CD4-positive, alpha-beta T cell treated with Interleukin-4 for 1 hour (primary cell): ENCODE results near the gene CDKN1A.
"Not testable (repeated sequence)": the region's sequence is repeated elsewhere in the genome, so short reads cannot be mapped to it uniquely, and the experiment has no call there.

Experiments used
- DNase-seq, 2 donors: peaks; one replicate each; pipeline ENCODE4 v3.0.0-alpha.2; 2020 to 2022

The CDKN1A gene

GRCh38 chr6:36678488-36679042 is at the start of gene CDKN1A:
TSS of gene CDKN1A (plus strand) at chr6:36678714. CDS start at chr6:36684102, 5,388 bp downstream.
- DNase-seq, result peak; percentile 80 to 86

- no peak for DNase-seq
Observed at GRCh38 chr6:36629784-36630183, 48.7 kb upstream of the CDKN1A start.

DNA sequence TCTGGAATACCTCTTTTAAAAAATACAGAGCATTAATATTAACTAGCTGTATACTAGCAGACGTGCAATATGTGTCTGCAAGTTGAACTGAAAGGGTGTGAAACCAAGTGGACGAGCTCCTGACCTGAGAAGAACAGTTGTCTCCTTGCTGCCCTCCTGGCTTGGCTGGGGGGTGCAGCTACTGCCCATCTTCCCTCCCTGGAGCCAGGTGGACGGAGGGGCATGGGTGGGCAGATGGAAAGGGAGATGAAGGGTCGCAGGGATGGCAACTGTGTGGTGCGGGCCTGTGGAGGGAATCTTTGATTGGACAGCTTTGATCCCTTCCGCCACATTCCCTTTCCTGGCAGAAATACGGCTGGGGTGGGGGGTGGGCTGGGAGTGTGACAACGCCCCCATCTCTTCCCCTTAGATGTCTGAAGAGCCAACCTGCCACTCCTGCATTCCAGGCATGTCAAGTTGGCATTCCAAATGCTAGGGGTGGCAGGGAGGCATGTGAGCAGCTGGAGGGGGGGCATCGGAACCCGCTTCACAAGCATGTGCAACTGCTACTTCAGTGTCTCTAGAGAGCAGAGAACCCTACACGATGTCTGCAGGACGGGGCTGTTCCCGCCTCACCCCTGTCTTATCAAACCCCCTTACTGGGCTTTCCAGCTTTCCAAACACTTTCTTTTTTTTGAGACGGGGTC is 47.0 kb upstream of the CDKN1A start:
- no peak for DNase-seq

GRCh38 chr6:36633370-36633769 is 45.1 kb upstream of the CDKN1A start:
- DNase-seq, result no peak

DNA sequence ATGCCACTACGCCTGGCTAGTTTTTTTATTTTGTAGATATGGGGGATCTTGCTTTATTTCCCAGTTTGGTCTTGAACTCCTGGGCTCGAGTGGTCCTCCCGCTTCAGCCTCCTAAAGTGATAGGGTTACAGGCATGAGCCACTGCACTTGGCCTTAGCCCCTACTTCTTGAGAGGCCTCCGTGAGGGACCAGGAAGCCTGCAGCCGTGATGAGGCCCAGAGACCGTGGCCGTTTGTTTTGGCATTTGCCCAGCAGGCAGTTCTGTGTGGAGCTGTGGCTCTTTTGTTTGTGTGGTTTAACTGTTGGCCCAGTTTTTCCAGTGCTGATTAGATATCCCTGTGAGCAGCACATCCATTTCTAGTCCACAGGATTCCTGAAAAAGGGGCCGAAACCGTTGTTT is 44.6 kb upstream of the CDKN1A start:
- no peak for DNase-seq

GRCh38 chr6:36634317-36635108 is 44.0 kb upstream of the CDKN1A start:
- DNase-seq, result no peak

DNA sequence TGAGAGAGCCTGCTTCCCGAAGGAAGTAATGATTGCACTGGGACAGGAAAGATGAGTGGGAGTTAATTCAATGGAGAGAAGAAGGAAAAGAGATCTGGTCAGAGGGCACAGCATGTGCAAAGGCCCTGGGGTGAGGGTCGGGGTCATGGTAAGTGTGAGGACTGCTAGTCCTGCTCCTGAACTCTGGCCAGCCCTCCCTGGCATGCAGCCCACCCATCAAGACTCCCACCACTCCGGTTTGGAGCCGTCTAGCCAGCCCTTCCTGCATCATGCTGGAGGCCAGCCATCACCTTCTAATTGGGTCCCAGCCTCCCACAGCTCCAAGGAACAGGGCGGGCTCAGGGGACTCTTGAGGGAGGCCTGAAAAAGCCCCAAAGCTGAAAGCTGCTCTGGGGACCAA is 42.2 kb upstream of the CDKN1A start:
- DNase-seq, result no peak

DNA sequence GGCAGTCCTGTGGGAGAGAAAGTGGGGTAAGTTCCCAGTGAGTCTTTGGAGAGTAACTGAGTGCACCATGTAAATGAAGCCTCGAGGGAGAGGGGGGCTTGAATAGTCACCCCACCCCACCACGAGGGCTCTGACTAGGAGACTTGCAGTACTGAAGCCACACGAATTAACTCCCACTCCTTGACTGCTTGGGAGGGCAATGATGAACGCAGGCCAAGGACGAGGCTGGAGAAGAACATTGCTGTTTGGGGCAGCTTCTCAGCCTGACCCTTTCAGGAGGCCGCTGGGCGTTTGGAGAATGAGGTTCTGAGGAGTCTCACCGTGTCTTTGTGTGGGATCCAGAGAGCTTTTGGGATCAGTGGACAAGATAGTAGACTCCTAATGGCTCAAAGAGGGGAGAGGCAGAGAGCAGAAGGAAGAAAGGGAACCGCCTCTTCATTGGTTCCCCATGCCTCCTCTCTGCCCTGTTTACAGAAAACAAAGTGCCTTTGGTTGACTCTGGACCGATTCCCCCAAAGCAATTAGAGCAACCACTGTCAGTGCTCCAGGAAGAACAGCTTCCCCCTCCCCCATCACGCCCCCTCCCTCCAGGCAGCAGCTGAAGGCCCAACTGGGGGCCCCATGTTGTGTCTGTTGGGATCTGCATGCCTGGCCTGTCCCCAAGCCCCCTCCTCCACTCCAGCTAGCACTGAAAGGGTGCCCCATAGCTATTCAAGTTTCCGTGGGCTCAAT is 41.7 kb upstream of the CDKN1A start:
- DNase-seq, result no peak

- DNase-seq, result no peak
Observed at GRCh38 chr6:36638579-36638978, 39.9 kb upstream of the CDKN1A start.

DNA sequence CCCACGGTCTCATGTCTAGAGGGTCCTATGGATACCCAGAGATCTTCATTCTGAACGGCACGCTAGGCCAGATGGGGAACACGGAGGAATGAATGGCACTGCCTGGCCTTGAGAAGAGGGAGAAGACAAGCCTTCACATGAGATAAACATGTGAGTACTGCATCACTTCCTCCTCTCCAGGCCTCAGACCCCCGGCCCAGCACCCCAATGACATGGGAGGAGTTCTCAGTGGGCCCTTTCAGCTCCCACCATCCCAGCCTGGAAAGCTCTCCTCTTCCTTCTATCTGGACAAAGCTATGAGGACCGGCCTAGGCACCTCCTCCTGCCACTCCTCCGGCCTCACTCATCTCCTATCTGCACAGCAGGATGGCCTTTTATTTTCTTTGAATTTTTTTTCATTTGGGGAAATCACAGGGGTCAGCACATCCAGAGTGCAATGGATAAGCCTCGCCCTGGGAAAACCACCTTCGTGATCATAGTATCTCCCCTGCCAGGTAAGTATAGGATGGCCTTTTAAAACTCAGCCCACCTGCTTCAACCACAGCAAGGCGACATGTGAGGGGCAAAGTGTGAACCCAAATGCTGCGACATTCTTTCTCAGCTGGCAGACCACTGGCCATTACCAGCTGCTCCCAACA is 39.2 kb upstream of the CDKN1A start:
- no peak for DNase-seq

GRCh38 chr6:36641543-36641942 is 37.0 kb upstream of the CDKN1A start:
- no peak for DNase-seq

- no peak for DNase-seq
Observed at GRCh38 chr6:36642913-36643817, 35.3 kb upstream of the CDKN1A start.

DNA sequence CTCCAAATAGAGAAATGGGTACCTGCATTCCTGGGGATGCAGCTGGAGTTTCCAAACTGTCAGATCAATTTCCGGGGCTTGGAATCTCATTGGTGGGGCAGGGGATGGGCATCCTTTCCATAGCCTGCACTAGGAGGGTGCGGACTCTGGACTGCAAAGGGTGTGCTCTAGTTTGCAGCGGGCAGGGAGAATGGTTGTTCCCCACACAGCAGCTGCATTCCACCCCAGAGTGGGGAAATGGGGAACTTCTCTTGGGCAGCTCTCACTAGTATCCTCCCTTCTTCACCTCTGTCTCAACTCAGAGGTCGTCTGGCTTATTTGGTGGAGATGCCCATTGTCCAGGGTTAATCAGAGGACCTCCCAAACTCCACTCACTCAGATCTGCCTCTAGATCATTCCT is 34.5 kb upstream of the CDKN1A start:
- no peak for DNase-seq

GRCh38 chr6:36649086-36649485 is 29.4 kb upstream of the CDKN1A start:
- DNase-seq, result no peak

GRCh38 chr6:36649701-36650484 is 28.6 kb upstream of the CDKN1A start:
- DNase-seq, result no peak

DNA sequence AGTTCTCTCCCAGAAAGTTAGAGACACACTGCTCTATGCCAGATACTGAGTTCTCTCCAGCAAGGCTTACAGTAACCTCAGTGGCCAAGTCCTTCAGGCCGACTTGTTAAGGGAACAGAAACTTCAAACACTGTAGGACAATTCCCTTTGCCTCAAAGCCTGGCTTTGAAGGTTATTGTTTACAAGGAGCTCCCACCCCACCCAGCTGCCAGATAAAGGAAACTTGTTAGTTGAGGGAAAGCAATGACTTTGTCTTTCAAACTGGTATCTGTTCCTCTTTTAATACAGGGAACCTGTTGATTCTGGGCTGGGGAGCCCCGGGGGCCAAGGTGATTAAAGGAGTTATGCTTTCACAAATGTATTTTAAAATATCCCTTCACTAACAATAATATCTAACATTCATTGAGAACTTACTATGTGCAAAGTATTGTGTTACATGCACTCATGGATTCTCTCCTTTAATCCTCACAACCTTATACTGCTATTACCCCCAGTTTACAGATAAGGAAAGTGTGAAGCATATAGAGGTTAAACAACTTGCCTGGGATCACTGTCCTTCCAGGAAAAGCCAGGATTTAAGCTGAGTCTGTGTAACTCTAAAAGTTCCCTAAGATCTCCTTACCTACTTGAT is 27.6 kb upstream of the CDKN1A start:
- DNase-seq, result peak; percentile 6 to 28

- DNase-seq, result no peak
Observed at GRCh38 chr6:36651659-36652379, 26.7 kb upstream of the CDKN1A start.

GRCh38 chr6:36654469-36654868 is 24.0 kb upstream of the CDKN1A start:
- DNase-seq, result not testable (repeated sequence)

- DNase-seq, result no peak
Observed at GRCh38 chr6:36655085-36655724, 23.3 kb upstream of the CDKN1A start.
